Retinal pigment epithelial cell (primary cell): Measurements from ENCODE around the gene TTC9.

ENCODE experiments used
- DNase-seq: peaks from one replicate; pipeline ENCODE4 v3.0.0-alpha.2; 2010; ENCODE audit warnings: low read depth
- H3K4me3 ChIP-seq: 2 replicates; pipeline ENCODE4 v1.5.1; 2011; ENCODE audit warnings: mild to moderate bottlenecking, low read length, control low read depth, moderate library complexity
- CTCF ChIP-seq: conservative IDR thresholded peaks from 2 replicates; pipeline ENCODE4 v1.5.1; 2011; ENCODE audit warnings: low read depth, low read length, control low read depth, inconsistent platforms

The TTC9 gene

GRCh38 chr14:70601162-70601561 lies 40.6 kb upstream of the TTC9 start:
- TF ChIP-seq CTCF, result no peak
- peak overlapping the region; percentile 59 for H3K4me3 ChIP-seq
- DNase-seq, result peak; percentile 74

- DNase-seq, result no peak
- no peak for TF ChIP-seq CTCF
- no peak overlapping the region for H3K4me3 ChIP-seq
Observed at GRCh38 chr14:70602254-70602653, 39.5 kb upstream of the TTC9 start.

- no peak for DNase-seq
- H3K4me3 ChIP-seq, result no peak overlapping the region
- TF ChIP-seq CTCF, result no peak
Observed at GRCh38 chr14:70611216-70611615, 30.5 kb upstream of the TTC9 start.

GRCh38 chr14:70616646-70617045 lies 25.1 kb upstream of the TTC9 start:
- no peak for DNase-seq
- no peak for TF ChIP-seq CTCF
- H3K4me3 ChIP-seq, result no peak overlapping the region

GRCh38 chr14:70618314-70618713 lies 23.4 kb upstream of the TTC9 start:
- H3K4me3 ChIP-seq, result no peak overlapping the region
- DNase-seq, result no peak
- TF ChIP-seq CTCF, result no peak

- DNase-seq, result no peak
- no peak overlapping the region for H3K4me3 ChIP-seq
- no peak for TF ChIP-seq CTCF
Observed at GRCh38 chr14:70619708-70620107, 22.0 kb upstream of the TTC9 start.

GRCh38 chr14:70622111-70622712 lies 19.5 kb upstream of the TTC9 start:
- H3K4me3 ChIP-seq, result no peak overlapping the region
- peak; percentile 97 for TF ChIP-seq CTCF
- peak; percentile 30 for DNase-seq
